Effector memory CD4-positive, alpha-beta T cell (primary cell): ENCODE measurements around the gene KIRREL2.
A peak's percentile ranks its signal among the peaks of the same experiment; 100 is the strongest.
"Not testable (repeated sequence)": the region's sequence is repeated elsewhere in the genome, so short reads cannot be mapped to it uniquely, and the experiment has no call there.

Experiments
- DNase-seq, 3 donors: peaks; one replicate each; pipeline ENCODE4 v3.0.0-alpha.2; 2020
- H3K27ac ChIP-seq: 2 replicates; pipeline ENCODE4 v1.7.0; 2013; ENCODE audit warnings: mild to moderate bottlenecking, low read length, moderate library complexity; ENCODE audit not compliant: insufficient read depth, poor library complexity, severe bottlenecking
- H3K27me3 ChIP-seq: replicated peaks from 2 replicates; pipeline ENCODE4 v1.7.0; 2013; ENCODE audit warnings: mild to moderate bottlenecking, low read length; ENCODE audit not compliant: insufficient read depth, control insufficient read depth, poor library complexity, severe bottlenecking
- H3K36me3 ChIP-seq: 2 replicates; pipeline ENCODE4 v1.7.0; 2013; ENCODE audit warnings: mild to moderate bottlenecking, low read length, moderate library complexity; ENCODE audit not compliant: control insufficient read depth, insufficient read depth
- H3K4me1 ChIP-seq: 2 replicates; pipeline ENCODE4 v1.7.0; 2013; ENCODE audit warnings: low read length, mild to moderate bottlenecking; ENCODE audit not compliant: control insufficient read depth, insufficient read depth, poor library complexity, severe bottlenecking
- H3K4me3 ChIP-seq: 2 replicates; pipeline ENCODE4 v1.7.0; 2013; ENCODE audit warnings: low read length, low read depth, mild to moderate bottlenecking; ENCODE audit not compliant: insufficient read depth, poor library complexity, severe bottlenecking
- H3K9me3 ChIP-seq: 2 replicates; pipeline ENCODE4 v1.7.0; 2013; ENCODE audit warnings: mild to moderate bottlenecking, low read length, moderate library complexity; ENCODE audit not compliant: control insufficient read depth

Gene KIRREL2

GRCh38 chr19:35882114-35882832, 25.6 kb downstream of the KIRREL2 start:
- Histone ChIP-seq H3K4me3 (no peak overlapping the region), H3K27ac (no peak overlapping the region)

GRCh38 chr19:35883882-35884281, 27.2 kb downstream of the KIRREL2 start:
- Histone ChIP-seq H3K27me3 (peaks cover 10% of the 10 kb centered on the region), H3K27ac (no peak overlapping the region), H3K36me3 (peaks cover 18% of the 10 kb centered on the region), H3K9me3 (no peaks in the 10 kb centered on the region), H3K4me1 (peaks cover 4% of the 10 kb centered on the region), H3K4me3 (no peak overlapping the region)
- no peak for DNase-seq

More at GRCh38 chr19:35882114-35882832, 25.6 kb downstream of the KIRREL2 start:
- Histone ChIP-seq H3K4me1 (peaks cover 4% of the 10 kb centered on the region), H3K27me3 (peaks cover 12% of the 10 kb centered on the region), H3K9me3 (no peaks in the 10 kb centered on the region), H3K36me3 (peaks cover 4% of the 10 kb centered on the region)
- DNase-seq: peak in 1 of 3 donors; percentile 24

- no peak overlapping the region for H3K4me3 ChIP-seq
- no peaks in the 10 kb centered on the region for H3K27me3 ChIP-seq
- H3K36me3 ChIP-seq: peaks cover 32% of the 10 kb centered on the region
- H3K27ac ChIP-seq: no peak overlapping the region
- H3K4me1 ChIP-seq: peaks cover 4% of the 10 kb centered on the region
- DNase-seq: no peak
- no peaks in the 10 kb centered on the region for H3K9me3 ChIP-seq
Measured at GRCh38 chr19:35885225-35885738, 28.6 kb downstream of the KIRREL2 start.

GRCh38 chr19:35885904-35886303, 29.2 kb downstream of the KIRREL2 start:
- no peaks in the 10 kb centered on the region for H3K27me3 ChIP-seq
- no peak overlapping the region for H3K27ac ChIP-seq
- H3K4me1 ChIP-seq: peaks cover 4% of the 10 kb centered on the region
- no peak for DNase-seq
- H3K9me3 ChIP-seq: no peaks in the 10 kb centered on the region
- no peak overlapping the region for H3K4me3 ChIP-seq
- peaks cover 37% of the 10 kb centered on the region for H3K36me3 ChIP-seq

- Histone ChIP-seq H3K9me3 (no peaks in the 10 kb centered on the region), H3K4me3 (no peak overlapping the region), H3K4me1 (peaks cover 3% of the 10 kb centered on the region), H3K27ac (no peak overlapping the region), H3K36me3 (peaks cover 42% of the 10 kb centered on the region), H3K27me3 (no peaks in the 10 kb centered on the region)
- no peak for DNase-seq
Measured at GRCh38 chr19:35887197-35887596, 30.5 kb downstream of the KIRREL2 start.

GRCh38 chr19:35888398-35888797, 31.7 kb downstream of the KIRREL2 start:
- H3K27me3 ChIP-seq: no peaks in the 10 kb centered on the region
- H3K4me1 ChIP-seq: no peaks in the 10 kb centered on the region
- peaks cover 50% of the 10 kb centered on the region for H3K36me3 ChIP-seq
- no peak overlapping the region for H3K27ac ChIP-seq
- no peak for DNase-seq
- H3K9me3 ChIP-seq: no peaks in the 10 kb centered on the region
- no peak overlapping the region for H3K4me3 ChIP-seq

- H3K27ac ChIP-seq: no peak overlapping the region
- no peaks in the 10 kb centered on the region for H3K4me1 ChIP-seq
- H3K36me3 ChIP-seq: peaks cover 61% of the 10 kb centered on the region
- H3K4me3 ChIP-seq: no peak overlapping the region
- no peak for DNase-seq
- H3K9me3 ChIP-seq: no peaks in the 10 kb centered on the region
- no peaks in the 10 kb centered on the region for H3K27me3 ChIP-seq
Measured at GRCh38 chr19:35889370-35890112, 32.8 kb downstream of the KIRREL2 start.

GRCh38 chr19:35890113-35890650, 33.5 kb downstream of the KIRREL2 start:
- Histone ChIP-seq H3K27ac (no peak overlapping the region), H3K36me3 (peaks cover 68% of the 10 kb centered on the region), H3K9me3 (no peaks in the 10 kb centered on the region), H3K27me3 (no peaks in the 10 kb centered on the region), H3K4me1 (no peaks in the 10 kb centered on the region), H3K4me3 (no peak overlapping the region)
- no peak for DNase-seq

- not testable (repeated sequence) for H3K27me3 ChIP-seq, DNase-seq
- H3K36me3 ChIP-seq: peaks cover 84% of the 10 kb centered on the region
Measured at GRCh38 chr19:35891819-35892218, 35.1 kb downstream of the KIRREL2 start.

GRCh38 chr19:35894342-35894741, 37.6 kb downstream of the KIRREL2 start:
- Histone ChIP-seq H3K4me3 (no peak overlapping the region), H3K4me1 (peaks cover 30% of the 10 kb centered on the region), H3K27ac (no peak overlapping the region), H3K27me3 (no peaks in the 10 kb centered on the region), H3K9me3 (no peaks in the 10 kb centered on the region), H3K36me3 (peaks cover 64% of the 10 kb centered on the region)
- DNase-seq: no peak

More at GRCh38 chr19:35891819-35892218, 35.1 kb downstream of the KIRREL2 start:
- H3K9me3 ChIP-seq, H3K27ac ChIP-seq, H3K4me3 ChIP-seq: not testable (repeated sequence)
- peaks cover 10% of the 10 kb centered on the region for H3K4me1 ChIP-seq
